ENCODE measurements around the gene MYO18A.

Gene MYO18A

DNA sequence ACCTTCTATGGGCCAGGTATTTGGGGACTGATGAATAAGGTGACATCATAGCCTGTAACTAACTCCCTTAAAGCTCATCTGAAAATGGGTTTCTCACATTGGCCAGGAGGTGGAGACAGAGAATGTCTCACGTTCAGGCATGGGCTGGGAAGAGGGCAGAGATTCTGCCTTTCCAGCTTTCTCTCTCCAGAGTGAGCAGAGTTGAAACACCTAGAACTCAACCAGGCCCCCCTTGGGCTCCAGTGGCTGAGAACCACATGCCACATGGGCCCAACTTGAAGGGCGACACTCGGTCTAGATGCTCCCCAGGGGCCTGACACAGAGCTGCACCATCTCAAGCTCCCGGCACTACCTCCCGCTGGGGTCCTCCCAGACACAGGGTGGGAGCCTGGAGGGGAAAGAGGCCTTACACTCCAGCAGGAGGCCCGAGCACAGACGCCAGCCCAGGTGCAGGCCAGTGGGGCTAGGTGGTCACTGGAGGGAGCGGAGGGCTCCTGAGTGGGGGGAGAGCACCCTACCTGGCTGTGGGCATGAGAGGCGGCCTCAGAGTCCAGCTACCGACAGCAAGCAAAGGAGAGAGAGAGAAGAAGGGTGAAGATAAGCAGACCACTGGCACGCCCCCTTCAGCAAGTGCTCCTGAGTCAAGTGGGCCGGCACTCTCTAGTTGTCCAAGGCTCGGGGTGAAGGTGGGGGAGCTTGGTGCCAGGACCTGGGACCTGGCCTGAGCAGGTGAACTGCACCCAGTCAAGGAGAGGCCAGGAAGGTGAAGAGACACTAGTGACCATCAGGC is 55.9 kb downstream of the MYO18A start:
- peak; percentile 92 for FAIRE-seq

GRCh38 chr17:29123111-29123510 is 57.1 kb downstream of the MYO18A start:
- no peak for FAIRE-seq

DNA sequence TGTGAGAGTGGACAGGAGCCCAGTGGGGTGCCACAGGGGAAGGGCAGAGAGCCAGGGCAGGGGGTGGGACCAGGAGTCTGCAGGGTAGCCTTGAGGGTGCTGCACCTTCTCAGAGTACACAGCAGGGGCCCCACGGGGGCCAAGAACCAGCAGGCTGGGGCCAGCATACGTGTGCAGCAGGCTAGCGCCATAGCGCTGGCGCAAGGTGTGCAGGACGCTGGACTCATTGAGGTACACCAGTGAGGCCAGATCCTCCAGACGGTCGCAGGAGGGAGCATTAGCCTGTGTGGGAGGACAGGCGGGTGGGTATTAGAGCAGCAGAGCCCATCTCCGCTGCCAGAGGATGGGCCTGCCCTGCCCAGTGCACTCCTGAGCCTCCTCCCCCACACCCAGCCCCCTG is 58.8 kb downstream of the MYO18A start:
- no peak for FAIRE-seq

DNA sequence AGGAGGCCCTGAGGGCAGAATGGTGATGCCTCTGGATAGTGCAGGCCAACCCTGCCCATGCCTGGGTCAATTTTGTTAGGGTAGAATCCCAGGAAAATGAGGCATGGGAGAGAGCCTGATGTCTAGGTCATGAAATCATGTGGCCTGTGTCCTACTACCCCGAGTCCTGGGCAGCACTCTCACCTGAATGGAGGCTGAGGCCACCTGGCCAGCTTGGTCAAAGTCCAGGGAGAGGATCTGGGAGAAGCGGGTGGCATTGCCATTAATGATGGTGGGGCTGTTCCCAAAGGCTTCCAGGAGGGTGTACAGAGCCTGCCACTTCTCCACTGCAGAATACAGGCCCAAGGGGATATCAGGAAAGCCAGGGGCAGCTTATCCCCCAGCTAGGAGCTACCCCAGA is 59.8 kb downstream of the MYO18A start:
- FAIRE-seq = no peak

- FAIRE-seq = no peak
Observed at GRCh38 chr17:29119265-29119664, 60.9 kb downstream of the MYO18A start.

DNA sequence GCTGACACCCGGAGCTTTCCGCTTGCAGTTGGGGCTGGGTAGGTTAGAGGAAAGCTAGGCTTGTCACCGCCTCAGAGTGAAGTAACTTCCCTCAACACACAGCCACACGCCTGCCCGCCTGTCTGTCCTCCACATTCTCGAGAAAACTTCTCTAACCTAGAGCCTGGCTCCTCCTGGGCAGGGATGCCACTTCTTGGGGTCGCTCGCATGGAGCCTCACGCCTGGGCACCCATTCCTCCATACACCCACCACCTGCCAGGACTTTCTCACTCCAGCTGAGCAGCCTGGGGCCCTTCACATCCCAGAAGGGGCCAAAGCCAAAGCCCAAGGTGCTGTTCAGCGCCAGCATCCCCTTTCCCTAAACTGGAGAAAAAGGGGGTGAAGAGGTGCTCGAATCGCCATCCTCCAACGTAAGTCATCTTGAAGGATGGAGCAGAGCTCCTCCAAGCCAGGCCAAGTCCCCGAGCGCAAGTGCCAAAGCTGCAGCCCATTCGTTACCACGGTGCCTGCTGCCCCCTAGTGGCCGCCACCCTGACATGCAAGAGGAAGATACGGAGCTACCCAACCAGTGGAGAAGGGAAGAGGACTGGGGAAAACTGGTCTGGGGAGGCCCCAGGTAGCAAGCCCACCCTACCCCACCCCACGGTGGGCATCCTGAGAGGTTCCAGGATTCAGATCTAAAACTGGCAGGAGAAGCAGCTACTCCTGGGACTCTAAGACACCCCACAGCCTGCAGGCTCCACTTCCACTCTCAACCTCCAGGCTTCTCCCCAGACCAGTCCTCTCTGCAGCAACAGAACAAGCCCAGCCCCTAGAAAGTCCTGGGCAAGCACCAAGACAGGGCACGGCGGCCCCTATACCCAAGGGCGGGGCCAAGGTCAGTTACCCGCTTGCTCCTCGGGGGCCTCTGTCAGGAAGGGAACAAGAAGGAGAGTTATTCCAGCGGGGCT is 63.1 kb downstream of the MYO18A start:
- FAIRE-seq = peak; percentile 39

- no peak for FAIRE-seq
Observed at GRCh38 chr17:29115961-29116803, 64.0 kb downstream of the MYO18A start.

- FAIRE-seq = no peak
Observed at GRCh38 chr17:29115435-29115834, 64.8 kb downstream of the MYO18A start.

- no peak for FAIRE-seq
Observed at GRCh38 chr17:29114141-29114540, 66.1 kb downstream of the MYO18A start.

DNA sequence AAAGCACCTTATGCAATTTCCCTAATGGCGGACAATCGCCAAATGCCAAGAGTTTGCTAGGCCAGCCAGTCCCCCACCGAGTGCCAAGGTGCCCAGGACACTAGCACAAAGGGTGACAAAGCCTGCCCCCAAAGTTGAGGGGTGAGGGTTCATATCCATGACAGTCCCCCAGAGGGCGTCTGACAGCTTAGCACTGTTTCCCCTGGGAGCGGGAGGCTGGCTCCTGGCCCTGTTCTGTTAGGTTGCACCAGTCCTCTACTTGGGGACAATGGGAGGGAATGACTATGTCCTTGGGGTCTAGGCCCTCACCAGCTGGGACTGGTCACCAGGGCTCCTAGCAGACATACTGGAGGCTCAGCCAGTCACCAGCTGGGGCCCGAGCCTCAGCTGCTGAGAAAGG is 66.9 kb downstream of the MYO18A start:
- FAIRE-seq = no peak

DNA sequence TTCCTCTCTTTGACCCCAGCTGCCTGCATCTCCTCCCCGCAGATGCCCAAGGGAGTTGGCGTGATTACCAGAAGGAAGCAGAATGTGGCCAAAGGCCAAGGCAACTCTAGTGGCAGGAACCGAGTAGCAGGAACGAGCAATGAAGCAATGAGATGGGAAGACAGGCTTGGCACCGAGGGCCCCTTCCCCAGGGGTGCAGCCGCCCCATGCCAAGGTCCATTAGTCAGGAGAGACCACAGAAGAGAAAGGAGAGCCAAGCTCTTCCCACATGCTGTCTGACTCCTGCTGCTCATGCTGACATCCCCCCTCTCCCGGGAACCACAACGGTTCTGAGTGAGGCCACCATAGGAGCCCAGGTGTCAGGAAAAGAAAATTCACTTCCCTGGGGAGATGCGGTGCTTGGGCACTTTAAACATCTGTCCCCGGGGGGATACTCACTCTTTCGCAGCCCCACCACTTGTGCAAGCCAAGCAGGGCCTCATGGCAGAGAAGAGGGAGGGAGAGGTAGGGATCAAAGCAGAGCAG is 67.4 kb downstream of the MYO18A start:
- no peak for FAIRE-seq

DNA sequence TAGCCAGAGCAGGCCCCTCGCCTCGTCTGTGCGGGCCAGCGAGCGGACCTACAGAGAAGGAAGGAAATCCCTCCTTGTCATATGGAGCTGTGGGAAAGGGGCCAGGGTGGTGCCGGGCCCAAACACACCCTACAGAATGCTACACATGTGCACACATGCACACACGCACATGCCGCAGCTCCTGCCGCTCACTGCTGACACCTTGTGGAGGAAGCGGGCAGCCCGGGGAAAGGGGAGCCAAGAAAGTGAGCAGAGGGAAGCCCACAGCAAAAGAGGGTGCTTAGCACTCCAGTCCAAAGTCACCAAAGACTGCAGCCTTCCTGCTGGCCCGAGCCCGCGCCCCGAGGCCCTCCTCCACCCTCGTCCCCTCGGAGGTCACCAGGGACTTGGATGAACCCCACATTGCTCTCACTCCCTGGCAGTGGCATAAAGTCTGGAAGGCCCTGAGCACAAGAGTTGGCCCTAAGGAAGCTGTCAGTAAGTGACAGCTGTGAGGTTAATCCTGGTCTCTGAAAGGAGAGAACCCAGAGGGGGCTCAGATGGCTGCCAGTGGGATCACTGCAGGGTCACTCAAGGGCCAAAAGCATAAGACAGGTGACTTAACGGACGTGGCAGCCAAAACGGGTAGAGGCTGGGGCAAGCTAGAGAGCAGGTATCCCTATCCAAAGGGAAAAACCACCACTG is 68.2 kb downstream of the MYO18A start:
- no peak for FAIRE-seq

DNA sequence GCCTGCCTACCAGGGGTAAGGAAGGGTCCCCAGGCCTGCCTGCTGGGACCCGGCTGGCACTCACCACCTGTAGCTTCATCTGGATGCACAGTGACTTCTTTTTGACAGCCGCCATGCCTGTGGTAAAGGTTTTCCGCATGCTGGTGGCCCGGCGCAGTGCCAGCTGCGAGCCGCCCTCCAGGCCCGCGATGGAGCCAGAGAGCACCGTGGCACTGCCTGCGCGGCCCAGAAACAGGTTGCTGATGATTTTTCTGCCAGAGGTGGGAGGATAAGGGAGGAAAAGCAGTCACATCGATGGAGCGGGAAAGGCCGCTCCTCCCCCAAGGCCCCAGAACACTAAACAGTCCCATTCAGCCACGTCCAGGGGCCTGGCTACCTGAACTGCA is 69.8 kb downstream of the MYO18A start:
- FAIRE-seq = no peak

DNA sequence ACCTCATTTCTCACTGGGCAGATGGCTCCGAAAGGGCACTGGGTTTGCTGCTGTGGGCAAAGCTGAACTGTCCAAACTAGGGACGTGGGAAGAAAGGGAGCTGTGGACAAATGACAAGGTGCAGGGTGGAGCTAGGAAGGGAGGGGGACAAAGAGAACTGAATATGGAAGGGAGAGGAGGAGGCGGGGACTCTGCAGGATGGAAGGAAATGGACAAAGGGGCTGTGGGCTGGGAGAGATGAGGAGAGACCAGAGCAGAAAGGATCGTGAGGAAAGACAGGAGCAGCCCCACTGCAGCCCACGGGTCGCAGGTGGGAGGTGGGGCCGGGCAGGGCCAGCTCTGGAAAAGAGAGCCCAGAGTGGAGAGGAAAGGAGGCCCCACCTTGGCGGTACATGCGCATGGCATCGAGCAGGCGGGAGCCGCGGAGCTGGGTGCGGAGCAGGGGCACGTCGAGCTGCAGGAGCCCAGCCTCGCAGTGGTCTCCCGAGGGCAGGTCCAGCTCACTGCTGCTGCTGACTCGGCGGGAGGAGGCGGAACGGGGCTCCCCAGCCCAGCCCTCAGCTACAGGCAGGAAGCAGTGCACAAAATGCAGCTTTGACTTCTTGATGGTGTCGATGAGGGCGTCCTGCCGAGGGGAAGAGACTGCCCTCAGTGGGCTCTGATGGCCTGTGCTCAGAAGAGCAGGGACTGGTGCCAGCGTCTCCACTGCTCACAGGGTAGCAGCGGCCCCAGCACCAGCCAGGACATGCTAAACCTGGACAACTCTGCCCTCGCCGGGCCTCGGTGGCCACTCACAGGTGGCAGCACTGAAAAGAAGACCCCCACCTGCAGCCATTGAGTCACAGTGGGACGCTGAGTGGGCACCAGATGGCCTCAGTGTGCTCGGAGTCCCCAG is 70.5 kb downstream of the MYO18A start:
- no peak for FAIRE-seq

DNA sequence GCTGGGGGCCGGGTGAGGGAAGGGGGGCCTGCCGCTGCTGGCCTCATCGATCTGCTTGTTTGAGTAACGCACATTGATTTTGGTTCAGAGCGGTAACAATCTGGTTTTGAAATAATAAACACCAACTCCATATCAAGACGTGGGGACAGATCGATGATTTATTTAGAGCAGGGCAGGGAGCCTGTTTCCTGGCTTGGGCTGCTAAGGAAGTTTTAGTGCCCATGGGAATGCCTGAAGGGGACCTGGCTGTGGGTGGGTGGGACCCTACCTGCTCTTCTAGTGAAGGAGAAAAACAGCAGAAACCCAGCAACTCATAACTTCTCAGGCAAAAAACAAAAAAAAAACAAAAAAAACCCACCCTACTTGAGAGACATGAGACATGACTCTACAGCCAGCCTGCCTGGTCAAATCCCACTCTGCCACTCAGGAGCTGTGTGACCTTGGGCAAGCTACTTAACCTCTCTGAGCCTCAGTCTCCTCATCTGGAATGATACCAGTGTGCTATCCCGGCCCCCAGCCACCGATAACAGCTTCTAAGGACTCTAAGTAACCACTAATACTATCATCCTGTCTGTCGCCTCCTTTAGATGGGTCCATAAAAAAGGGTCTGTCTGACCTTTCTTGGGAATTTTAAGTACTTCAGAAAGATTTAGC is 71.2 kb downstream of the MYO18A start:
- no peak for FAIRE-seq

DNA sequence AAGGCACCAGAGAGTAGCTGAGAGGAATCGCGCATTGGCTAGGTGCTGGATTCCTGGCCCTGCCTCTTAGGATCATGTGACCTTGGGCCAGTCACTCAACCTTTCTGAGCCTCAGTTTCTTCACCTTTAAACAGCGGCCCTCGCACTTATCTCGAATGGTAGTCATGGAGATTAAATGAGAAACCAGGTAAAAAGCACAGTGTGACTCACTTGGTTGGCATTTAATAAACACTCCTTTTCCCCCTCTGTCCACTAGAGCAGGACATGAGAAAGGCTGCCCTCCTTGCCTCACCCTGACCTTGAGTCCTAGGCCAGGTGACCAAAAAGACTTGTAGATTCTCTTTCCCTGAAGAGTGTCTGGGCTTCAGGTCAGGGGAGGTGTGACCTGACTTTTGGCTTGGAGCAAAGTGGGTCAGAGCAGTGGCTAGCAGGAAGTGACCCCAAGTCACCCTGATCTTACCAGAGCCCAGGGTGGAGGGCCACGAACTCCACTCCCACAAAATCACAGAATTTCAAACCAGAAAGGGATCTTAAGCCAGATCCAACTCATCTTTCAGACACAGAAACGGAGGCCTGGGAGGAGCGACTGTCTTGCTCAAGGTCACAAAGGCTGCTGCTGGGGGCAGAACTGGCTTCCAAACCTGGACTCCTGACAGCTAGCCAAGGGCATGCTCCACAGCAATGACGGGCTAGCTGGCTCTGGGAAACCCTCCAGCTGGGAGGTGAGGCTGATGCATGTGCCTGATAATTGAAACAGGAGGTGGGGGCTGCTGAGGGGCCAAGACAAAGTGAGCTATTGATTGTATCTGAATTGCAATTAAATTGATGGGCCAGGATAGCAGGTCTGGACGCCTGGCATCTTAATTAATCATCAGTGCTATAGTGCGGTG is 72.0 kb downstream of the MYO18A start:
- FAIRE-seq = no peak

- FAIRE-seq = no peak
Observed at GRCh38 chr17:29107084-29107483, 73.1 kb downstream of the MYO18A start.

GRCh38 chr17:29103341-29103740 is 76.9 kb downstream of the MYO18A start:
- FAIRE-seq = no peak

GRCh38 chr17:29102741-29103181 is 77.4 kb downstream of the MYO18A start:
- FAIRE-seq = no peak
